Caco-2 (cell line): Measurements from ENCODE around the gene ARFGAP1. TPM values are rescaled to one million over a fixed set of nuclear protein-coding genes. Genes with fewer than 3 reads are reported as not detected.
A peak's percentile ranks its signal among the peaks of the same experiment; 100 is the strongest.

Source experiments
- BruUV-seq: library from RNA; stranded (reverse); fragments of 400-500 nt; replicated peaks from 2 replicates; lab custom pipeline; 2021; lab: Mats Ljungman, UMichigan
- CTCF ChIA-PET: fragments of 300-600 bp; sonication (Branson Sonifier 250); formaldehyde crosslinking; loops from one replicate; lab custom pipeline; 2022; ENCODE audit warnings: antibody characterized with exemption; lab: Charles Lee
- POLR2A ChIA-PET: fragments of 300-600 bp; sonication (Branson Sonifier 250); formaldehyde crosslinking; loops from one replicate; lab custom pipeline; 2022; ENCODE audit warnings: antibody characterized with exemption; lab: Charles Lee
- DNase-seq, 2 experiments: peaks; one replicate each; pipeline versions ENCODE4 v3.0.0 to v3.0.0-alpha.2; 2020 to 2022
- H3K27me3 ChIP-seq: replicated peaks from 2 replicates; pipeline ENCODE4 v1.6.0; 2011; ENCODE audit warnings: low read length; ENCODE audit not compliant: control insufficient read depth, insufficient read depth
- H3K36me3 ChIP-seq: 2 replicates; pipeline ENCODE4 v1.5.1; 2011; ENCODE audit warnings: low read length; ENCODE audit not compliant: control insufficient read depth, insufficient read depth
- H3K4me1 ChIP-seq: fragments of 250-450 bp; sonication (Bioruptor Pico); 2 replicates; pipeline ENCODE4 v1.5.1; 2020; ENCODE audit warnings: mild to moderate bottlenecking
- H3K4me3 ChIP-seq: 2 replicates; pipeline ENCODE4 v1.5.1; 2011; ENCODE audit warnings: low read depth, mild to moderate bottlenecking, control low read depth, low read length
- H3K9me3 ChIP-seq: fragments of 250-450 bp; sonication (Bioruptor Pico); 2 replicates; pipeline ENCODE4 v1.5.1; 2020; ENCODE audit warnings: mild to moderate bottlenecking, moderate library complexity
- H3K27ac Mint-ChIP-seq: one replicate; pipeline ENCODE4 v1.8.0; 2022; ENCODE audit warnings: mixed read lengths; ENCODE audit not compliant: unreplicated experiment
- H3K27me3 Mint-ChIP-seq: one replicate; pipeline ENCODE4 v1.8.0; 2022; ENCODE audit warnings: mixed read lengths; ENCODE audit not compliant: insufficient read depth, unreplicated experiment
- H3K36me3 Mint-ChIP-seq: one replicate; pipeline ENCODE4 v1.8.0; 2022; ENCODE audit warnings: mild to moderate bottlenecking, mixed read lengths; ENCODE audit not compliant: insufficient read depth, unreplicated experiment
- H3K4me1 Mint-ChIP-seq: one replicate; pipeline ENCODE4 v1.8.0; 2022; ENCODE audit warnings: low read depth, mixed read lengths; ENCODE audit not compliant: unreplicated experiment
- H3K4me3 Mint-ChIP-seq: one replicate; pipeline ENCODE4 v1.8.0; 2022; ENCODE audit warnings: mild to moderate bottlenecking, moderate library complexity, mixed read lengths; ENCODE audit not compliant: unreplicated experiment
- H3K9me3 Mint-ChIP-seq: one replicate; pipeline ENCODE4 v1.8.0; 2022; ENCODE audit warnings: mixed read lengths; ENCODE audit not compliant: unreplicated experiment
- CTCF ChIP-seq, 2 experiments: fragments of 200-600 bp in 1 of 2; IDR thresholded peaks; 1 replicate in 1 of 2; 2 replicates in 1 of 2; pipeline versions ENCODE4 v1.5.1 to v1.8.0; 2011 to 2022; ENCODE audit warnings: antibody characterized with exemption in 1 of 2, control low read depth in 1 of 2, inconsistent platforms in 1 of 2, low read depth in 1 of 2, low read length in 1 of 2, mild to moderate bottlenecking in 1 of 2, moderate library complexity in 1 of 2; ENCODE audit not compliant: insufficient read depth in 1 of 2, severe bottlenecking in 1 of 2, unreplicated experiment in 1 of 2
- intact Hi-C: fragments of 100-400 bp; cut with micrococcal nuclease; formaldehyde crosslinking; loops from one replicate; pipeline ENCODE4 v1.10.0; 2022; ENCODE audit not compliant: unreplicated experiment
- total RNA-seq: library from RNA; stranded (reverse); gene quantifications from 2 replicates; pipeline ENCODE4 v1.2.3, GENCODE V29; 2022

The ARFGAP1 gene
- total RNA-seq, 1 experiment from 2014 or later = 275 TPM

DNA sequence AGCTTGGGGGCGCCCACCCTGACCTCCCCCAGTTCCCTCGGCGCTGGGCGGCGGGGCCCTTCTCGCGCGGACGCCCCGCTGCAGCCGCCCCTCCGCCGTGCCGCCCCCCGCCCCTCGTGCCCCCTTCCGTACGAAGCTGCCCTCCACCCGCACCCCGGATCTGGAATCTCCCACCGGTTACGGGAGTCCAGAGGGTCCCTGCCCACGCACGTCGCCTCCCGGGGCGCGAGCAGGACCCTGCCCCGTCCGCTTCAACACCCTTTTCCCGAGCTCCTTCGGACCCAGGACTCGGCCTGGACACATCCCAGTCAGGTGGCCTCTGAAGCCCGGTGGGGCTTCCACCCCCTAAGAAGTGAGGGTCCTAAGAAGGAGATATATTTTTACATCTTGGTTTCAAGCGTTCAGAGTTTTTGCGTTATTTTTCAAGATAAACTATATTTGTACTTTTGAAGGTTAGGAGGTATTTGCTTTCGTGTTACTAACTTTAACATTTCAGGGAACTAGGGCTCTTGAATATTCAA is 506 bp downstream of the ARFGAP1 start:
- intact Hi-C loops = loop anchor here (2.0 kb wide), 2 partner anchors 22 to 50 kb away; no protein-coding TSS in a partner anchor
- peaks cover 21% of the 10 kb centered on the region for H3K4me1 Mint-ChIP-seq
- BruUV-seq = no TSS peak
- Histone ChIP-seq H3K9me3 (no peaks in the 10 kb centered on the region), H3K27me3 (no peaks in the 10 kb centered on the region), H3K4me1 (peaks cover 16% of the 10 kb centered on the region), H3K36me3 (peaks cover 9% of the 10 kb centered on the region), H3K4me3 (peak overlapping the region; percentile 97)
- no peak for TF ChIP-seq CTCF (IDR thresholded peaks at IDR 0.05; ENCODE audit: insufficient read depth in 1 of 2, low read depth in 1 of 2, low read length in 1 of 2, severe bottlenecking in 1 of 2, unreplicated experiment in 1 of 2)
- no peaks in the 10 kb centered on the region for H3K9me3 Mint-ChIP-seq
- peak overlapping the region; percentile 86 for H3K27ac Mint-ChIP-seq
- no peak for DNase-seq
- peaks cover 42% of the 10 kb centered on the region for H3K36me3 Mint-ChIP-seq
- H3K27me3 Mint-ChIP-seq = no peaks in the 10 kb centered on the region
- H3K4me3 Mint-ChIP-seq = peak overlapping the region; percentile 81
- ChIA-PET POLR2A (interaction anchor here (0.5 to 2.0 kb wide), 12 partner anchors 11 to 806 kb away, joined by 3 to 9 read pairs (median 4); partner anchors contain the start of gene RGS19), CTCF (interaction anchor here (0.6 to 3.4 kb wide), 10 partner anchors 12 to 765 kb away, joined by 3 to 52 read pairs (median 6); no protein-coding TSS in a partner anchor)

DNA sequence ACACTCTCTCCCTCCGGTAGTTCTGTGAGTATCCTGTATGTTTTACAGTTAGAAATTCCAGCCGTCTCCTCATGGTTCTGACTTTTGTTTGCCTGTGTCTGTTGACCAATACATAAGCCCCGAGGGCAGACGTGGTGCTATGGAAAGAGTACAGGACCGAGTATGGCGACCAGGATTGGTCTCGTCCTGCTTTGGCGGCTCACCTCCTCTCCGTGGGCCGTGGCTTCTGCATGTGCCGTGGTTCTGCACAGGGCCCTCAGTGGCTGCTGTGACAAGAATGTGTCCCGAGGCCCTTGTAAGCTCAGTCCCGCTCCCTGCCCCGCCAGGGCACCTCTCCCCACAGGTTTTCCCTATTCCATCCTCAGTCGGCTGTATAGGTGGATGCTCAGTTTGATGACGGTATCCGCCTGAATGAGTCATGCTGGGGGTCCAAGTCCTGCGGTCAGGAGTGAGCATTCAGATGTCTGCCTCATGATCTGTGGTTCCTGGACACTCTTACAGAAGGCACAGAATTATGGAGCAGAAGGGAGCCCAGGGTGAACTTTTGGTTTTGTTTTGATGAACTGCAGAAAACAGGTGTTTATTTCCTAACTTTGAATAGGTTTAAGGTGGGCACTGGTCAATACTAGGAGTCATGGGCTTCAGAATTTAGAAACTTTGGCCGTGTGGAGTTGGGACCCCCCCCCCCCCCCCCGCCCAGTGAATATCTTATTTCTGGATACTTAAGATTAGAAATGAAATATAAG is 1.2 kb downstream of the ARFGAP1 start:
- Mint-ChIP-seq H3K4me1 (peaks cover 14% of the 10 kb centered on the region), H3K36me3 (peaks cover 49% of the 10 kb centered on the region), H3K27me3 (no peaks in the 10 kb centered on the region), H3K27ac (peak overlapping the region; percentile 86), H3K4me3 (peak overlapping the region; percentile 81), H3K9me3 (no peaks in the 10 kb centered on the region)
- Histone ChIP-seq H3K4me1 (peaks cover 9% of the 10 kb centered on the region), H3K4me3 (peak overlapping the region; percentile 97), H3K9me3 (no peaks in the 10 kb centered on the region), H3K27me3 (no peaks in the 10 kb centered on the region), H3K36me3 (peaks cover 10% of the 10 kb centered on the region)
- ChIA-PET POLR2A (interaction anchor here (0.6 to 2.0 kb wide), 4 partner anchors 22 to 668 kb away, joined by 4 to 8 read pairs (median 7); no protein-coding TSS in a partner anchor), CTCF (interaction anchor here (0.6 to 3.4 kb wide), 10 partner anchors 11 to 765 kb away, joined by 3 to 52 read pairs (median 5); no protein-coding TSS in a partner anchor)
- no TSS peak for BruUV-seq
- TF ChIP-seq CTCF (IDR thresholded peaks at IDR 0.05; ENCODE audit: insufficient read depth in 1 of 2, low read depth in 1 of 2, low read length in 1 of 2, severe bottlenecking in 1 of 2, unreplicated experiment in 1 of 2) = no peak
- intact Hi-C loops = loop anchor here (2.0 kb wide), 2 partner anchors 23 to 51 kb away; no protein-coding TSS in a partner anchor
- DNase-seq = peak in 1 of 2 experiments; percentile 63
